B cell (primary cell): ENCODE data around the gene FCER2. TPM values are rescaled to one million over a fixed set of nuclear protein-coding genes. Genes with fewer than 3 reads are reported as not detected.
A peak's percentile ranks its signal among the peaks of the same experiment; 100 is the strongest.

Experiments used
- ATAC-seq: fragments of 200-7000 bp; cut with Tn5 transposase; one replicate; pipeline ENCODE4 v1.10.0; 2021; ENCODE audit warnings: low read depth, mild to moderate bottlenecking, moderate number of reproducible peaks, moderate library complexity
- CTCF ChIA-PET: fragments of 350-600 bp; sonication (Branson Sonifier 250); formaldehyde crosslinking; loops from one replicate; lab custom pipeline; 2021; ENCODE audit warnings: antibody characterized with exemption, inconsistent platforms; lab: Charles Lee
- POLR2A ChIA-PET: fragments of 350-600 bp; sonication (Branson Sonifier 250); formaldehyde crosslinking; loops from one replicate; lab custom pipeline; 2021; ENCODE audit warnings: antibody characterized with exemption; lab: Charles Lee
- DNase-seq: peaks from one replicate; pipeline ENCODE4 v3.0.0; 2013
- H2AFZ ChIP-seq: 2 replicates; pipeline ENCODE4 v1.6.1; 2012; ENCODE audit warnings: mild to moderate bottlenecking, low read depth, low read length; ENCODE audit not compliant: insufficient read depth, poor library complexity, severe bottlenecking
- H3K27ac ChIP-seq, 2 donors: 1 replicate in 1 of 2; 2 replicates in 1 of 2; pipeline ENCODE4 v1.5.1; 2012 to 2013; ENCODE audit warnings: low read length in 2 of 2, mild to moderate bottlenecking in 2 of 2, moderate library complexity in 1 of 2
- H3K27me3 ChIP-seq, 4 experiments: fragments of 200-600 bp in 1 of 4; sonication (generic) in 1 of 4; replicated peaks in 1 of 4; 1 replicate in 2 of 4; 2 replicates in 2 of 4; pipeline versions ENCODE4 v1.6.1 to v1.7.0; 2013 to 2016; ENCODE audit warnings: low read length in 3 of 4, mild to moderate bottlenecking in 2 of 4, mixed read lengths in 1 of 4, moderate library complexity in 1 of 4; ENCODE audit not compliant: insufficient read depth in 4 of 4, control insufficient read depth in 3 of 4; ENCODE audit errors: control extremely low read depth in 1 of 4
- H3K36me3 ChIP-seq, 2 experiments: replicated peaks in 1 of 2; 1 replicate in 1 of 2; 2 replicates in 1 of 2; pipeline versions ENCODE4 v1.6.1 to v1.7.1; 2013; ENCODE audit warnings: low read length in 1 of 2; ENCODE audit not compliant: insufficient read depth in 2 of 2, control insufficient read depth in 1 of 2; ENCODE audit errors: control extremely low read depth in 1 of 2, extremely low read depth in 1 of 2
- H3K4me1 ChIP-seq, 2 donors: fragments of 200-600 bp in 1 of 2; sonication (generic) in 1 of 2; 1 replicate in 1 of 2; 2 replicates in 1 of 2; pipeline versions ENCODE4 v1.5.1 to v1.6.1; 2013 to 2017; ENCODE audit warnings: low read length in 2 of 2; ENCODE audit not compliant: control insufficient read depth in 2 of 2, insufficient read depth in 2 of 2
- H3K4me2 ChIP-seq: replicated peaks from 2 replicates; pipeline ENCODE3; 2012; ENCODE audit warnings: mild to moderate bottlenecking, low read depth, low read length; ENCODE audit not compliant: poor library complexity, severe bottlenecking
- H3K4me3 ChIP-seq, 5 experiments: fragments of 200-600 bp in 1 of 5; sonication (generic) in 1 of 5; 1 replicate in 3 of 5; 2 replicates in 2 of 5; pipeline versions ENCODE4 v1.5.1 to v1.7.0; 2011 to 2016; ENCODE audit warnings: low read length in 4 of 5, mild to moderate bottlenecking in 4 of 5, low read depth in 2 of 5, control low read depth in 1 of 5, moderate library complexity in 1 of 5; ENCODE audit not compliant: insufficient read depth in 1 of 5; ENCODE audit errors: control extremely low read depth in 1 of 5, extremely low read depth in 1 of 5
- H3K79me2 ChIP-seq: fragments of 200-600 bp; sonication (generic); one replicate; pipeline ENCODE4 v1.6.0; 2016; ENCODE audit warnings: low read length; ENCODE audit not compliant: control insufficient read depth, insufficient read depth
- H3K9ac ChIP-seq: fragments of 200-600 bp; sonication (generic); 2 replicates; pipeline ENCODE4 v1.6.1; 2017; ENCODE audit warnings: mild to moderate bottlenecking, low read length, moderate library complexity
- H3K9me3 ChIP-seq, 3 donors: one replicate each; pipeline versions ENCODE4 v1.6.1 to v1.7.1; 2013; ENCODE audit warnings: low read length in 2 of 3; ENCODE audit not compliant: control insufficient read depth in 2 of 3, insufficient read depth in 1 of 3; ENCODE audit errors: control extremely low read depth in 1 of 3
- H4K20me1 ChIP-seq: 2 replicates; pipeline ENCODE4 v1.6.0; 2012; ENCODE audit warnings: mild to moderate bottlenecking, low read length; ENCODE audit not compliant: insufficient read depth, control insufficient read depth, poor library complexity, severe bottlenecking
- H3K27ac Mint-ChIP-seq: one replicate; pipeline ENCODE4 v1.8.0; 2021; ENCODE audit warnings: mixed read lengths
- H3K27me3 Mint-ChIP-seq: one replicate; pipeline ENCODE4 v1.8.0; 2021; ENCODE audit warnings: mixed read lengths
- H3K4me1 Mint-ChIP-seq: one replicate; pipeline ENCODE4 v1.8.0; 2021; ENCODE audit warnings: mixed read lengths
- H3K4me3 Mint-ChIP-seq: one replicate; pipeline ENCODE4 v1.8.0; 2021; ENCODE audit warnings: mixed read lengths
- H3K9me3 Mint-ChIP-seq: one replicate; pipeline ENCODE4 v1.8.0; 2022; ENCODE audit warnings: mixed read lengths; ENCODE audit not compliant: insufficient read depth
- CTCF ChIP-seq: fragments of 200-600 bp; IDR thresholded peaks from one replicate; pipeline ENCODE4 v1.8.0; 2022; ENCODE audit warnings: antibody characterized with exemption, mild to moderate bottlenecking
- EZH2 ChIP-seq: IDR thresholded peaks from 2 replicates; pipeline ENCODE4 v1.6.1; 2012; ENCODE audit warnings: borderline replicate concordance, low read depth, mild to moderate bottlenecking, moderate library complexity, low read length; ENCODE audit not compliant: insufficient read depth, poor library complexity, severe bottlenecking
- WGBS: methylation state at CpG from one replicate; pipeline ENCODE4 v1.1.5; 2013; ENCODE audit warnings: missing lambda C conversion rate; ENCODE audit not compliant: insufficient coverage; 5-methylcytosine and 5-hydroxymethylcytosine counted together
- intact Hi-C: fragments of 100-400 bp; cut with micrococcal nuclease; formaldehyde crosslinking; loops from one replicate; pipeline ENCODE4 v1.10.0; 2022
- polyA plus RNA-seq: library from polyadenylated mRNA; depleted of rRNA; stranded (reverse); fragments of >200 nt; gene quantifications from 2 replicates; pipeline ENCODE4 v1.2.3, GENCODE V29; 2012
- total RNA-seq, 2 donors: library from RNA; stranded (reverse); fragments of 120-200 nt in 1 of 2; gene quantifications; 1 replicate in 1 of 2; 2 replicates in 1 of 2; pipeline versions ENCODE4 v1.2.3 to v1.2.4, GENCODE V29; 2013 to 2022

The FCER2 gene
- total and polyA plus RNA-seq, 2 donors (not counting 1 experiment from before 2014, with no cell fraction given) = 17.1 to 419 TPM

GRCh38 chr19:7705387-7706187, 3.7 kb upstream of the FCER2 start:
- Histone ChIP-seq H3K9me3 (peaks cover 0 to 6% (median 0%) of the 10 kb centered on the region in 3 donors), H3K27me3 (no peaks in the 10 kb centered on the region), H3K36me3 (no peaks in the 10 kb centered on the region), H3K4me1 (peaks cover 90 to 97% of the 10 kb centered on the region in 2 donors), H3K79me2 (peaks cover 70% of the 10 kb centered on the region), H3K4me3 (peak overlapping the region in 4 of 5 experiments; percentile 12 to 42 (median 21)), H3K27ac (peak overlapping the region; percentile 95 to 98), H2AFZ (peak overlapping the region; percentile 39), H3K4me2 (peak overlapping the region; percentile 71), H4K20me1 (no peaks in the 10 kb centered on the region), H3K9ac (peak overlapping the region; percentile 41)
- peak; percentile 94 for DNase-seq
- ChIA-PET CTCF (interaction anchor here (1.0 to 3.2 kb wide), 7 partner anchors 9 to 94 kb away, joined by 3 to 24 read pairs (median 4); partner anchors contain the start of gene TRAPPC5), POLR2A (interaction anchor here (0.7 to 1.5 kb wide), 5 partner anchors 11 to 38 kb away, joined by 3 to 9 read pairs (median 4); no protein-coding TSS in a partner anchor)
- Mint-ChIP-seq H3K27me3 (no peaks in the 10 kb centered on the region), H3K9me3 (no peaks in the 10 kb centered on the region), H3K4me3 (peak overlapping the region; percentile 87), H3K4me1 (peaks cover 83% of the 10 kb centered on the region), H3K27ac (peak overlapping the region; percentile 100)
- 4% methylated on average over 13 of the region's 24 CpGs for WGBS
- ATAC-seq = peak; percentile 45
- no peak for TF ChIP-seq EZH2
- no peak for TF ChIP-seq CTCF
- intact Hi-C loops = loop anchor here (1.0 to 10.0 kb wide), 2 partner anchors 13 to 361 kb away; partner anchors contain the start of gene ARHGEF18
